Endothelial cell of umbilical vein (primary cell): ENCODE results near the gene OPA3.

ENCODE experiments used
- CTCF ChIP-seq, 2 donors: IDR thresholded peaks; 1 replicate in 1 of 2; 2 replicates in 1 of 2; pipeline ENCODE4 v1.5.1; 2011; ENCODE audit warnings: low read length in 2 of 2, mild to moderate bottlenecking in 2 of 2, moderate library complexity in 2 of 2, control low read depth in 1 of 2, inconsistent platforms in 1 of 2, low read depth in 1 of 2; ENCODE audit not compliant: insufficient read depth in 1 of 2; ENCODE audit errors: extremely low read depth in 1 of 2
- EZH2 ChIP-seq: IDR thresholded peaks from 2 replicates; pipeline ENCODE4 v1.6.1; 2012; ENCODE audit warnings: borderline replicate concordance, low read depth, mild to moderate bottlenecking, moderate library complexity, low read length, inconsistent platforms; ENCODE audit not compliant: severe bottlenecking
- FOS ChIP-seq: IDR thresholded peaks from 2 replicates; pipeline ENCODE4 v1.6.1; 2011; ENCODE audit warnings: mild to moderate bottlenecking, low read length, moderate library complexity, borderline replicate concordance; ENCODE audit not compliant: insufficient read depth
- GATA2 ChIP-seq: IDR thresholded peaks from 2 replicates; pipeline ENCODE4 v1.7.0; 2011; ENCODE audit warnings: low read depth, mild to moderate bottlenecking, moderate library complexity, mixed read lengths, low read length; ENCODE audit not compliant: insufficient read length, insufficient read depth
- JUN ChIP-seq: IDR thresholded peaks from 2 replicates; pipeline ENCODE4 v1.6.1; 2011; ENCODE audit warnings: borderline replicate concordance, low read depth; ENCODE audit not compliant: insufficient read length, insufficient read depth
- MYC ChIP-seq: IDR thresholded peaks from one replicate; pipeline ENCODE4 v1.6.1; 2011; ENCODE audit warnings: mild to moderate bottlenecking, low read depth, low read length
- POLR2A ChIP-seq: IDR thresholded peaks from 2 replicates; pipeline ENCODE4 v1.6.1; 2012; ENCODE audit warnings: low read depth, mild to moderate bottlenecking, control low read depth, low read length
- POLR2AphosphoS5 ChIP-seq: IDR thresholded peaks from 2 replicates; pipeline ENCODE4 v1.6.1; 2012; ENCODE audit warnings: low read depth, mild to moderate bottlenecking, control low read depth, low read length, moderate library complexity; ENCODE audit not compliant: insufficient read depth

GRCh38 chr19:45574526-45574925, 10.1 kb downstream of the OPA3 start:
- TF ChIP-seq POLR2AphosphoS5 (no peak), CTCF (IDR thresholded peaks at IDR 0.05; ENCODE audit: extremely low read depth in 1 of 2, insufficient read depth in 1 of 2, low read depth in 1 of 2, low read length in 2 of 2) (no peak), MYC (no peak), EZH2 (no peak), POLR2A (no peak), JUN (no peak), FOS (no peak), GATA2 (no peak)
